T-helper 2 cell treated with Interferon-gamma antibody and Interleukin-4, amounts not matched to agents 5 μg/mL and 100 μg/mL, for 36 hours (primary cell): ENCODE data around the gene FAM90A1.
"Not testable (repeated sequence)": the region's sequence is repeated elsewhere in the genome, so short reads cannot be mapped to it uniquely, and the experiment has no call there.

ENCODE experiments used
- DNase-seq: peaks from one replicate; pipeline ENCODE4 v3.0.0; 2021; ENCODE audit warnings: low spot score
- H3K27ac Mint-ChIP-seq: one replicate; pipeline ENCODE4 v1.8.0; 2021; ENCODE audit warnings: mild to moderate bottlenecking, mixed read lengths
- H3K27me3 Mint-ChIP-seq: one replicate; pipeline ENCODE4 v1.8.0; 2021; ENCODE audit warnings: low read depth, mixed read lengths
- H3K36me3 Mint-ChIP-seq: one replicate; pipeline ENCODE4 v1.8.0; 2021; ENCODE audit warnings: low read depth, mixed read lengths
- H3K4me1 Mint-ChIP-seq: one replicate; pipeline ENCODE4 v1.8.0; 2021; ENCODE audit warnings: low read depth, mixed read lengths
- H3K4me3 Mint-ChIP-seq: one replicate; pipeline ENCODE4 v1.8.0; 2022; ENCODE audit warnings: mild to moderate bottlenecking, moderate library complexity, mixed read lengths
- H3K9me3 Mint-ChIP-seq: one replicate; pipeline ENCODE4 v1.8.0; 2021; ENCODE audit warnings: mixed read lengths

Gene FAM90A1

GRCh38 chr12:8224782-8225181 lies 2.6 kb downstream of the FAM90A1 start:
- H3K27me3 Mint-ChIP-seq, H3K27ac Mint-ChIP-seq, DNase-seq, H3K4me1 Mint-ChIP-seq, H3K9me3 Mint-ChIP-seq, H3K36me3 Mint-ChIP-seq, H3K4me3 Mint-ChIP-seq: not testable (repeated sequence)

DNA sequence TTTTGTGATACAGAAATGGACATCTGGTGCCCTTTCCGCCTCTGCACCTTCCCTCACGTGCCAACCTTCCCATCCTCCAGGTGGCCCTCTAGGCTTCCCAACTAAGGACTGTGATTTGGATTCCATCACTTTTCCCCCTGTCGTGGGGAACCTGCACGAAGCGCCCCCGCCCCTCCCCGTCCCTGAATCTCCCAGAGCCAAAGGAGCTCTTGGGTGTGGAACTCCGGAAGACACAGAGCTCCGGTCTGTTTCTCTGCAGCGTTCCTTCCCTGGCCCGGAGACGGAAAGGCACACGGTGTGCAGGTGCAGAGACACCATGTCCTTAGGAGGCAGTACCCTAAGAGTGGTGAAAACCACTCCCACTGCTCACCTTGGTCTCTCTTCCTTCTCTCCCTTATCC lies 3.8 kb downstream of the FAM90A1 start:
- H3K4me1 Mint-ChIP-seq, DNase-seq, H3K9me3 Mint-ChIP-seq, H3K36me3 Mint-ChIP-seq, H3K27me3 Mint-ChIP-seq, H3K27ac Mint-ChIP-seq, H3K4me3 Mint-ChIP-seq: not testable (repeated sequence)

DNA sequence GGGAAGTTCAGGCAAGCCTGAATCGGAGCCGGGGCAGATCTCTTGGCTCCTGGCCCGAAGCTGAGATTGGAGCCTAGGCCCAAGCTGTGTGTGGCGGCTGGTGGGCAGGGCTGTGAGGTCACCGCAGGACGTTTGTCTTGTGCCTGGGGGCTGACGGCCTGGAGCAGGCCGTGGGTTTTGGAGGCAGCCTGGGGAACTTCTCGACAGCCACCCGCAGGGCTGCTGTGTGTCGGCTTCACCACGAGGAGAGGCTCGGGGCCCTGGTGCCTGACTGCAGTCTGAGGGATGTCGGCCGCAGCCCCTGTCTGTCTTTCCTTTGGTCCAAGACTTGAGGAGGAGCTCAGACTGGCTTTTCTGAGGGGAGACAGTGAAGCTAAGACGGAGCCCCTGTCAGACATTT lies 5.1 kb downstream of the FAM90A1 start:
- not testable (repeated sequence) for H3K4me3 Mint-ChIP-seq, H3K36me3 Mint-ChIP-seq, H3K27me3 Mint-ChIP-seq, H3K27ac Mint-ChIP-seq, H3K4me1 Mint-ChIP-seq, H3K9me3 Mint-ChIP-seq, DNase-seq

DNA sequence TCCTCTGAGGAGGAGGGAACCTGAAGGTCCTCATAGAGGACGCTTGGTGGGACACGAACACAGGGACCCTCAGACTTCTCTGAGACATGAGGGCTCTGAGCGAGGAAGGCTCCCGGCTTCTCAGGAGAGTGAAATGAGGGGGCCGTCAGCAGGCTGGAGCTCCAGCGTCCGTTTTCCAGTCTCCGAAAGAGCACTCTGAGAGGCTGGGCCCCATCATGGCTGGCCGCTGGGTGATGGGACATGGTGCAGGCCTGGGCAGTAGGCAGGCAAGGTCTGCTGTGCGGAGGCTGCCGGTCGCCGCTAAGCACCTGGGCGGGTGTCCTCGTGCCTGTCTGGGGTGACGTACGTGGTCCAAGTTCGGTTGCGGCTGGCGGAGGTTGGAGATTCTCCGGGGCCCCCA lies 5.6 kb downstream of the FAM90A1 start:
- H3K27me3 Mint-ChIP-seq, H3K4me3 Mint-ChIP-seq, H3K36me3 Mint-ChIP-seq, DNase-seq, H3K27ac Mint-ChIP-seq, H3K9me3 Mint-ChIP-seq, H3K4me1 Mint-ChIP-seq: not testable (repeated sequence)

GRCh38 chr12:8221375-8221774 lies 6.0 kb downstream of the FAM90A1 start:
- DNase-seq, H3K4me3 Mint-ChIP-seq: not testable (repeated sequence)

DNA sequence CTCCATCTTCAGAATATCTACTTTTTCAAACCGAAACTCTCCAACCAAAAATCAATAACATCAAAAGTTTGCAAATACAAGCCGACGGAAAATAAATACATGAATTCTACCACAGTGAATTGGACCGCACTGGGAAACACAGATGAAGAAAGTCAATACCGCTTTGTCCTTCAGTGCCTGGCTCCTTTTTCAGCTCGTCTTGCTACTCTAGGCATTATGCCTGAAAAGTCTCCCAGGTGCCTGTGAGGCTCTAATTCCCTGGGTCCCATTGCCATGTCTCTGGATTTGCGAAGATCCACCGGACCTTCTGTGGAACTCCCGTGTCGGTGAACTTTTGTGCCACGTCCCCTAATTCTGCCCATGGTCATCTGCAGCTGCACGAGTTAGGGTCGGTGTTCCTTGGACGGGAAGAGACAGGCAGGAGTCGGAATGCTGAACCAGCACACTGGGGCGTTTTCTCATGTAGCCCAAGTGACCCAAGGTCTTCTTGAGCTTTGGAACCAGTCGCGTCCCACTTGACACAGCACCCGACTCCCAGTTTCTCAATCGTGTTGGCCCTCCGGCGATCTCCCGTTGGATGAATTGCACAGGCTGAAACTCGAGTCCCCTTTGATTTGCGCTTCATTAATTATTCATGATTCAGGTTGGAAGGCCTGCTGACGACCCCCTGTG lies 8.6 kb downstream of the FAM90A1 start:
- not testable (repeated sequence) for H3K36me3 Mint-ChIP-seq, H3K4me1 Mint-ChIP-seq, DNase-seq, H3K9me3 Mint-ChIP-seq, H3K4me3 Mint-ChIP-seq, H3K27me3 Mint-ChIP-seq, H3K27ac Mint-ChIP-seq

More at GRCh38 chr12:8221375-8221774, 6.0 kb downstream of the FAM90A1 start:
- not testable (repeated sequence) for H3K27me3 Mint-ChIP-seq, H3K36me3 Mint-ChIP-seq, H3K27ac Mint-ChIP-seq, H3K4me1 Mint-ChIP-seq, H3K9me3 Mint-ChIP-seq

DNA sequence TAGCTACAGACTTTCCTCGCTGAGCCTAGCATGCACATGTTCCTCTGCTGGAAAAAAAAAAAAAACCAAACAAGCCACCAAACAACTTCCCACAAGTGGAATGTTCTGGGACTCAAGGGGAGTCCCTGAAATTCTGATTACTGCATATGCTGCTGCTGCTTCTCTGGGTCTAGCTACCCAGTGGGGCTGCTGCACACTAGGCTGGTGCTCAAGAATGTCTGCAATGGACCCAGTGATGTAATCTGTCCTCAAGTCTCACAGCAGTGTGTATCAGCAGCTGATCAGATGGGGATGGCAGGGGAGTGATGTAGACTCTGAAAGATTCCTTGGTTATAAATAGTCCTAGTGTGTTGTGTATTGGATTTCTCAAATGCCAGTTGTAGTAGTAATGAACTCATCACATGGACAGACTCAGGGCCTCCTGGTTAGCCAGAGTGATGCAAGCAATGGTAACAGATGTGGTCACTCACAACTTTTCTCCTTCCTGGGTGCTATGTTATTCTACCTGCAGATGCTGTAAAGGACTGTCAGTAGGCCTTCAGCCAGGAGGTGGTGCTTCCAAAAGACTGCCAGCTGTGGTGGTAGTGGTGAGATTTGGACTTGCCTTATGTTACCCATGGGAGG lies 29.6 kb downstream of the FAM90A1 start:
- H3K27ac Mint-ChIP-seq, H3K27me3 Mint-ChIP-seq, H3K9me3 Mint-ChIP-seq, H3K36me3 Mint-ChIP-seq, DNase-seq, H3K4me3 Mint-ChIP-seq, H3K4me1 Mint-ChIP-seq: not testable (repeated sequence)

DNA sequence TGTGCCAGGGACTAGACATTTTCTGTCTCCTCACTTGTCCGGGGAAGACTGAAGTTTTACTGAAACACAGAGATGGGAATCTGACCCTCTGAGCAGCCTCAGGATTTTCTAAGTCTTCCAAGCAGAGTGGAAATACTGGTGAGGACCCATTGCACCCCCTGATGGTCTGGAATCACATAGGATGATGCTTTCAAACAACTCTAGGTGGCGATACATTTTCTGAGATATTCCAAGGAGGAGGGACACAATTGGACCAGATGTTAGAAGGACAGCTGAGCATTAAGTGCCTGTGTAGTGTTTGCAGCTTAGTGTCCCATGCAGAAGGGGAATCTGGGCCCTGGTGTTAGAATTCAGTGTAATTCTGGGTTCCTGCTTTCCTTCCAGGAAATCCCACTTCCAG lies 39.3 kb downstream of the FAM90A1 start:
- not testable (repeated sequence) for H3K27me3 Mint-ChIP-seq, H3K9me3 Mint-ChIP-seq, H3K4me3 Mint-ChIP-seq, H3K27ac Mint-ChIP-seq, H3K36me3 Mint-ChIP-seq, H3K4me1 Mint-ChIP-seq, DNase-seq

DNA sequence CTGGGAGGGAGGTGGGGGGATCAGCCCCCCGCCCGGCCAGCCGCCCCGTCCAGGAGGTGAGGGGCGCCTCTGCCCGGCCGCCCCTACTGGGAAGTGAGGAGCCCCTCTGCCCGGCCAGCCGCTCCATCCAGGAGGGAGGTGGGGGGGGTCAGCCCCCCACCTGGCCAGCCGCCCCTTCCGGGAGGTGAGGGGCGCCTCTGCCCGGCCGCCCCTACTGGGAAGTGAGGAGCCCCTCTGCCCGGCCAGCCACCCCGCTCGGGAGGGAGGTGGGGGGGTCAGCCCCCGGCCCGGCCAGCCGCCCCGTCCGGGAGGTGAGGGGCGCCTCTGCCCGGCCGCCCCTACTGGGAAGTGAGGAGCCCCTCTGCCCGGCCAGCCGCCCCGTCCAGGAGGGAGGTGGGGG lies 43.2 kb downstream of the FAM90A1 start:
- not testable (repeated sequence) for H3K27me3 Mint-ChIP-seq, H3K27ac Mint-ChIP-seq, DNase-seq, H3K4me3 Mint-ChIP-seq, H3K9me3 Mint-ChIP-seq, H3K36me3 Mint-ChIP-seq
- peaks cover 10% of the 10 kb centered on the region for H3K4me1 Mint-ChIP-seq

- not testable (repeated sequence) for H3K27ac Mint-ChIP-seq, H3K9me3 Mint-ChIP-seq, H3K4me3 Mint-ChIP-seq, H3K27me3 Mint-ChIP-seq, DNase-seq, H3K36me3 Mint-ChIP-seq
- peaks cover 10% of the 10 kb centered on the region for H3K4me1 Mint-ChIP-seq
Observed at GRCh38 chr12:8183346-8183745, 44.1 kb downstream of the FAM90A1 start.

GRCh38 chr12:8182923-8183322 lies 44.5 kb downstream of the FAM90A1 start:
- H3K9me3 Mint-ChIP-seq, H3K27ac Mint-ChIP-seq, H3K27me3 Mint-ChIP-seq, H3K4me3 Mint-ChIP-seq, H3K36me3 Mint-ChIP-seq, DNase-seq: not testable (repeated sequence)
- H3K4me1 Mint-ChIP-seq = peaks cover 10% of the 10 kb centered on the region

DNA sequence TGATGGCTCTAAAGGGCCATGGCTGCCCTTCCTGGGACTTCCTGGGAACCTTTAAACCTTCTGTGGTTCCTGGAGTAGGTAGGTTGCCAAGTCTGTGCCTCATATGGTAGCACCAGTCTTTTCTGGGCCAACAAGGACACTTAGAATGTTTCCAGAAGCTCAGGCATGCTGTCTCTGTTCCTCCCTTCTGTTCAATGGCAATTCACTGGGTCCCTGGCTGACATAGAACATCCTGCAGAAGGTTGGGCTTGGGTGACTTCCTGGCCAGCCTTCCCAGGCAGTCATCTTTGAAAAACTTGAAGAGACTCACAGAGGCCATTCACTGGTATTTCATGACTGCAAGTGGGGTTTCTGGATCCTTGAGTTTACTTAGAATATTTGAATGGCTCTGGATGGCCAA lies 46.1 kb downstream of the FAM90A1 start:
- H3K36me3 Mint-ChIP-seq, H3K9me3 Mint-ChIP-seq, DNase-seq, H3K27me3 Mint-ChIP-seq: not testable (repeated sequence)
- H3K4me1 Mint-ChIP-seq = peaks cover 10% of the 10 kb centered on the region
- H3K4me3 Mint-ChIP-seq = peak overlapping the region; percentile 76
- H3K27ac Mint-ChIP-seq = peak overlapping the region; percentile 15

DNA sequence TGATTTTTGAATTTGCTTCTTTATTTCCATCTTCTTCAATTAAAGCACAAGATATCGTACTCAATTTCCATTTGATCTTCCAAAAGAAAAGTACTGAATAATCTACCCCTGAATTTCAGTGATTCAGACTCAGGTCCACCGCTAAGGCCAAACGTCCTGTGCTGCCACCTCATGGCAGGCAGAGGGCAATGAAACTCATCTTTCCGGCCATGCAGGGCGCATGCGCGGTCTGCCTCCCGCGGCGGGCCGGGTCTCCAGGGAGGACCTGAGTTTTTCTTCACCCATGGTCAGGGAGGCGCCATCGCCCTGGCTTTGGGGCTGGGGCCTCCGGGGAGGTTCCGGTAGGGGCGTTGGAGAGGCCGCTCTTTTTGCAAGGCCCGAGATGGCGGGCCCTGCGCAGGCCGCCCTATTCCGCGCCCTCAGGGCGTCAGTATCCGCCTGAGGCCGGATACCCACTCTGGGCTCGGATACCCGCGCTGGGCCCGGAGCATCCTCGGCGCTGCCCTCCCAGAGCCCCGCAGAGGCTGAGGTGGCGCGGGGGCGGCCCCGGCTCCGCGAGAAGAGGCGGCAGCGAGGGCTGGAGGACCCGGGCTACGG lies 47.3 kb downstream of the FAM90A1 start:
- not testable (repeated sequence) for H3K36me3 Mint-ChIP-seq, H3K9me3 Mint-ChIP-seq, H3K27me3 Mint-ChIP-seq
- Mint-ChIP-seq H3K4me1 (peaks cover 10% of the 10 kb centered on the region), H3K27ac (peak overlapping the region; percentile 83), H3K4me3 (peak overlapping the region; percentile 88)
- DNase-seq = peak; percentile 78

DNA sequence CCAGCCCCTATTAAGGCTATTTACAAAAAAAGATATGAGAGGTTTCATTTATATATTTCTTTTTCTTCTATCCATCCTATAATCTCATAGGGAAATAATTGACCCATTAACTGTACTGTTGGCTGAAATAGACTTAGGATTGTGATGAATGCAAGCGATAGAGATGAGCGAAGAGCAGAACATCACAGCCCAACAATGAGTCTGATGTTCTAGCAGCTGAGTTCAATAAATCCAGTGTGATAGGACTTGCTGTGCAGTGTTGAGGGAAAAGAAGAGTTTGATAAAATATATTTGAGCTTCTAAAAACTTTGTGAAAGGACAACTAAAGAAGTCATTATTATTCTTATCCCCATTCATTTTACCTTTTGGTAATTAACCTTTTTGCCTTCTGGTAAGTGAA lies 54.5 kb downstream of the FAM90A1 start:
- not testable (repeated sequence) for H3K9me3 Mint-ChIP-seq, H3K4me3 Mint-ChIP-seq, H3K27ac Mint-ChIP-seq, H3K4me1 Mint-ChIP-seq, H3K36me3 Mint-ChIP-seq, DNase-seq
- peaks cover 16% of the 10 kb centered on the region for H3K27me3 Mint-ChIP-seq
